Activated naive CD8-positive, alpha-beta T cell (primary cell): ENCODE measurements around the gene FMO4.
"Not testable (repeated sequence)": the region's sequence is repeated elsewhere in the genome, so short reads cannot be mapped to it uniquely, and the experiment has no call there.

ENCODE experiments used
- H3K27ac Mint-ChIP-seq: one replicate; pipeline ENCODE4 v1.8.0; 2021; ENCODE audit warnings: mixed read lengths
- H3K27me3 Mint-ChIP-seq: one replicate; pipeline ENCODE4 v1.8.0; 2021; ENCODE audit warnings: mixed read lengths
- H3K36me3 Mint-ChIP-seq: one replicate; pipeline ENCODE4 v1.8.0; 2021; ENCODE audit warnings: mixed read lengths
- H3K4me1 Mint-ChIP-seq: one replicate; pipeline ENCODE4 v1.8.0; 2021; ENCODE audit warnings: low read depth, mixed read lengths
- H3K4me3 Mint-ChIP-seq: one replicate; pipeline ENCODE4 v1.8.0; 2021; ENCODE audit warnings: mild to moderate bottlenecking, mixed read lengths
- H3K9me3 Mint-ChIP-seq: one replicate; pipeline ENCODE4 v1.8.0; 2021; ENCODE audit warnings: low read depth, mixed read lengths

FMO4 gene

DNA sequence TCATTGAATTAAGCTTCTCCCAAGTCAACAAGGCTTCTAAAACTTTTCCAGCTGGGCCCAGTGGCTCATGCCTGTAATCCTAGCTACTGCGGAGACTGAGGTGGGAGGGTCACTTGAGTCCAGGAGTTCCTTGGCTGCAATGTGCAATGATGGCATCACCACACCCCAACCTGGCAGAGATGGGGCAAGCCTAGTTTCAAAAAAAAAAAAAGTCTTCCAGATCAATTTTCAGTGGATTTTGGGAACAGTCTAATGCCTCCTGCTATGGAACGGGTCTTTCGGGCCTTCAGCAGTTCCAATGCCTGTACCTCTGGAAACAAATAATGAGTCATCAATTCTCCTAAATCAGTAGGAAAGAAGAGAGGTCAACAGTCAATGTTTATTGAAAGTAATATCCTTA lies 38.0 kb downstream of the FMO4 start:
- H3K36me3 Mint-ChIP-seq: peaks cover 2% of the 10 kb centered on the region
- H3K9me3 Mint-ChIP-seq: peaks cover 12% of the 10 kb centered on the region
- no peaks in the 10 kb centered on the region for H3K4me1 Mint-ChIP-seq
- H3K27me3 Mint-ChIP-seq: peaks cover 6% of the 10 kb centered on the region
- no peak overlapping the region for H3K4me3 Mint-ChIP-seq
- H3K27ac Mint-ChIP-seq: no peak overlapping the region

- no peaks in the 10 kb centered on the region for H3K36me3 Mint-ChIP-seq
- H3K4me1 Mint-ChIP-seq: no peaks in the 10 kb centered on the region
- H3K27me3 Mint-ChIP-seq: peaks cover 6% of the 10 kb centered on the region
- peaks cover 12% of the 10 kb centered on the region for H3K9me3 Mint-ChIP-seq
- no peak overlapping the region for H3K27ac Mint-ChIP-seq
- H3K4me3 Mint-ChIP-seq: no peak overlapping the region
These were observed 38.6 kb downstream of the FMO4 start for GRCh38 chr1:171352554-171352953.

GRCh38 chr1:171355727-171356126 lies 41.7 kb downstream of the FMO4 start:
- H3K27me3 Mint-ChIP-seq: peaks cover 3% of the 10 kb centered on the region
- H3K9me3 Mint-ChIP-seq: peaks cover 2% of the 10 kb centered on the region
- no peaks in the 10 kb centered on the region for H3K4me1 Mint-ChIP-seq
- no peak overlapping the region for H3K27ac Mint-ChIP-seq
- no peak overlapping the region for H3K4me3 Mint-ChIP-seq
- H3K36me3 Mint-ChIP-seq: no peaks in the 10 kb centered on the region

DNA sequence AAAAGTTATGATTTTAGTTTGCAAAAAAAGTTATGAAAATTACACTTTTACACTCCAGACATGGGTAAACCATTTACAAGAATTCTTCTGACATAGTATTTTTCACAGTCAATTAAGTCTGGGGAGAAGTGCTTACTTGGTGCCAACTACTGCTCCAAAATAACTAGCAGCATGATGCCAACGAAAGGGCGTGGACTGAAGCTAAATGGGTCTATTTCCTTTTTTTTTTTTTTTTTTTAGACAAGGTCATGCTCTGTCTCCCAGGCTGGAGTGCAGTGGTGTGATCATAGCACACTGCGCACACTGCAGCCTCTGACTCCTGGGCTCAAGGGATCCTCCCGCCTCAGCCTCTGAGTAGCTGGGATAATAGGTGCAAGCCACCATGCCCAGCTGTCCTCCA lies 43.2 kb downstream of the FMO4 start:
- no peak overlapping the region for H3K4me3 Mint-ChIP-seq
- no peaks in the 10 kb centered on the region for H3K36me3 Mint-ChIP-seq
- H3K4me1 Mint-ChIP-seq: no peaks in the 10 kb centered on the region
- H3K27ac Mint-ChIP-seq: no peak overlapping the region
- H3K27me3 Mint-ChIP-seq: peaks cover 10% of the 10 kb centered on the region
- peaks cover 14% of the 10 kb centered on the region for H3K9me3 Mint-ChIP-seq

DNA sequence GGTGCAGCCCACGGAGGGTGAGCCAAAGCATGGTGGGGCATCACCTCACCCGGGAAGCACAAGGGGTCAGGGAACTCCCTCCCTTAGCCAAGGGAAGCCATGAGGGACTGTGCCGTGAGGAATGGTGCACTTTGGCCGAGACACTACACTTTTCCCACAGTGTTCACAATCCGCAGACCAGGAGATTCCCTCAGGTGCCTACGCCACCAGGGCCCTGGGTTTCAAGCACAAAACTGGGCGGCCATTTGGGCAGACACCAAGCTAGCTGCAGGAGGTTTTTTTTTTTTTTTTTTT lies 45.3 kb downstream of the FMO4 start:
- Mint-ChIP-seq H3K9me3 (peaks cover 22% of the 10 kb centered on the region), H3K27me3 (peaks cover 10% of the 10 kb centered on the region)
- H3K36me3 Mint-ChIP-seq, H3K4me1 Mint-ChIP-seq, H3K4me3 Mint-ChIP-seq, H3K27ac Mint-ChIP-seq: not testable (repeated sequence)

DNA sequence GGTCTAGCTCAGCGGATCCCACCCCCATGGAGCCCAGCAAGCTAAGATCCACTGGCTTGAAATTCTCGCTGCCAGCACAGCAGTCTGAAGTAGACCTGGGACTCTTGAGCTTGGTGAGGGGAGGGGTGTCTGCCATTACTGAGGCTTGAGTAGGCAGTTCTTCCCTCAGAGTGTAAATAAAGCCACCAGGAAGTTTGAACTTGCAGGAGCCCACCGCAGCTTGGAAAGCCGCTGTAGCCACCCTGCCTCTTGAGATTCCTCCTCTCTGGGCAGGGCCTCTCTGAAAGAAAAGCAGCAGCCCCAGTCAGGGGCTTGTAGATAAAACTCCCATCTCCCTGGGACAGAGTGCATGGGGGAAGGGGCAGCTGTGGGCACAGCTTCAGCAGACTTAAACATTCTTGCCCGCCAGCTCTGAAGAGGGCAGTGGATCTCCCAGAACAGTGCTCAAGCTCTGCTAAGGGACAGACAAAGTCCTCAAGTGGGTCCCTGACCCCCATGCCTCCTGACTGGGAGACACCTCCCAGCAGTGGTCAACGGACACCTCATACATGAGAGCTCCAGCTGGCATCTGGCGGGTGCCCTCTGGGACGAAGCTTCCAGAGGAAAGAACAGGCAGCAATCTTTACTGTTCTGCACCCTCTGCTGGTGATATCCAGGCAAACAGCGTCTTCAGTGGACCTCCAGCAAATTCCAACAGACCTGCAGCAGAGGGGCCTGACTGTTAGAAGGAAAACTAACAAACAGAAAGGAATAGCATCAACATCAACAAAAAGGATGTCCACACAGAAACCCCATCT lies 45.9 kb downstream of the FMO4 start:
- not testable (repeated sequence) for H3K4me3 Mint-ChIP-seq, H3K36me3 Mint-ChIP-seq, H3K27me3 Mint-ChIP-seq, H3K4me1 Mint-ChIP-seq, H3K27ac Mint-ChIP-seq
- H3K9me3 Mint-ChIP-seq: peaks cover 22% of the 10 kb centered on the region

DNA sequence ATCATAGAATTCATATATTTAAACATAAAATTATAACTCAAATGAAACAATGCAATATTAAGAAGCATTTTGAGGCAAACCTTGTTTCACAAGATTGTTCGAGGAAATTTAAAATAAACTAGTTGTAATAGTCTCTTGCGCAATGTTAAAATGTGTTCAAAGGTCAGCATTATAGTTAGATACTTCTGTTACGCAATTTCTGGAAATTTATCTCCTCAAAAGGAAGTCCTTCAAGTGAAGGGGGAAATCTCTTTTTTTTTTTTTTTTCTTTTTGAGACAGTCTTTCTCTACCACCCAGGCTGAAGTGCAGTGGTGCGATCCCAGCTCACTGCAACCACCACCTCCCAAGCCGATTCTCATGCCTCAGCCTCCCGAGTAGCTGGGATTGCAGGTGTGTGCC lies 52.1 kb downstream of the FMO4 start:
- Mint-ChIP-seq H3K9me3 (peaks cover 16% of the 10 kb centered on the region), H3K4me1 (no peaks in the 10 kb centered on the region), H3K27me3 (peaks cover 9% of the 10 kb centered on the region), H3K4me3 (no peak overlapping the region), H3K36me3 (no peaks in the 10 kb centered on the region), H3K27ac (no peak overlapping the region)

GRCh38 chr1:171366816-171367215 lies 52.8 kb downstream of the FMO4 start:
- no peak overlapping the region for H3K4me3 Mint-ChIP-seq
- H3K4me1 Mint-ChIP-seq: no peaks in the 10 kb centered on the region
- peaks cover 3% of the 10 kb centered on the region for H3K27me3 Mint-ChIP-seq
- H3K9me3 Mint-ChIP-seq: peaks cover 11% of the 10 kb centered on the region
- H3K36me3 Mint-ChIP-seq: no peaks in the 10 kb centered on the region
- no peak overlapping the region for H3K27ac Mint-ChIP-seq

- H3K4me3 Mint-ChIP-seq: no peak overlapping the region
- peaks cover 5% of the 10 kb centered on the region for H3K9me3 Mint-ChIP-seq
- H3K4me1 Mint-ChIP-seq: no peaks in the 10 kb centered on the region
- no peak overlapping the region for H3K27ac Mint-ChIP-seq
- peaks cover 3% of the 10 kb centered on the region for H3K27me3 Mint-ChIP-seq
- no peaks in the 10 kb centered on the region for H3K36me3 Mint-ChIP-seq
These were observed 53.5 kb downstream of the FMO4 start for GRCh38 chr1:171367436-171367835.

GRCh38 chr1:171372418-171373084 lies 58.6 kb downstream of the FMO4 start:
- no peaks in the 10 kb centered on the region for H3K9me3 Mint-ChIP-seq
- no peaks in the 10 kb centered on the region for H3K36me3 Mint-ChIP-seq
- peaks cover 1% of the 10 kb centered on the region for H3K27me3 Mint-ChIP-seq
- H3K4me1 Mint-ChIP-seq: no peaks in the 10 kb centered on the region
- H3K27ac Mint-ChIP-seq: no peak overlapping the region
- no peak overlapping the region for H3K4me3 Mint-ChIP-seq

DNA sequence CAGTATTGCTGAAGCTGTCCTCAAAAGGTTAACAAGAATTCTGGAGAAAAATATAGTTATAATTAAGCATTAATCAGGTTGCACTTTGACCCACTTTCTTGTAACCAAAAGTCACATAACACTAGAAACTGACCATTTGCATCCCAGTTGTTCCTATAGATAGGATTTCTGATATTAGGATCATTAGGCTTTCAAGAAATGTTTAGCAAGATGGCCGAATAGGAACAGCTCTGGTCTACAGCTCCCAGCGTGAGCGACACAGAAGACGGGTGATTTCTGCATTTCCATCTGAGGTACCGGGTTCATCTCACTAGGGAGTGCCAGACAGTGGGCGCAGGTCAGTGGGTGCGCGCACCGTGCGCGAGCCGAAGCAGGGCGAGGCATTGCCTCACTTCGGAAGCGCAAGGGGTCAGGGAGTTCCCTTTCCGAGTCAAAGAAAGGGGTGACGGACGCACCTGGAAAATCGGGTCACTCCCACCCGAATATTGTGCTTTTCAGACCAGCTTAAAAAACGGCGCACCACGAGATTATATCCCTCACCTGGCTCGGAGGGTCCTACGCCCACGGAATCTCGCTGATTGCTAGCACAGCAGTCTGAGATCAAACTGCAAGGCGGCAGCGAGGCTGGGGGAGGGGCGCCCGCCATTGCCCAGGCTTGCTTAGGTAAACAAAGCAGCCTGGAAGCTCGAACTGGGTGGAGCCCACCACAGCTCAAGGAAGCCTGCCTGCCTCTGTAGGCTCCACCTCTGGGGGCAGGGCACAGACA lies 59.6 kb downstream of the FMO4 start:
- H3K4me1 Mint-ChIP-seq, H3K27me3 Mint-ChIP-seq, H3K36me3 Mint-ChIP-seq, H3K27ac Mint-ChIP-seq, H3K4me3 Mint-ChIP-seq, H3K9me3 Mint-ChIP-seq: not testable (repeated sequence)

DNA sequence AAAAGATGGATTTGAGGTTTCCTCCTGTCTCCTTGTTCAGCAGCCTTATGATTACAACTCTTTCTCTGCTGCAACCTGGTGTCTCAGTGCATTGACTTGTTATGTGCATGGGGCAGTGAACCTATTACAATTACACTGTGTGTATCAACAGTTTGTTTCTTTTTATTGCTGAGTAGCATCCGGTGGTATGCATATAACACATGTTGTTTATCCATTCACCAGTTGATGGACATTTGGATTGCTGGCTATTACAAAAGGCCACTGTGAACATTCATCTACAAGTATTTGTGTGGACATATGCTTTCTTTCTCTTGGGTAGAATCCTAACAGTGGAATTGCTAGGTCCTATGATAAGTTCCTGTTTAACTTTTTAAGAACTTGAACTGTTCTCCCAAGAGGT lies 65.9 kb downstream of the FMO4 start:
- Mint-ChIP-seq H3K27me3 (peaks cover 4% of the 10 kb centered on the region), H3K27ac (no peak overlapping the region), H3K9me3 (peaks cover 3% of the 10 kb centered on the region), H3K4me1 (no peaks in the 10 kb centered on the region), H3K4me3 (no peak overlapping the region), H3K36me3 (no peaks in the 10 kb centered on the region)

GRCh38 chr1:171381866-171382210 lies 67.9 kb downstream of the FMO4 start:
- no peaks in the 10 kb centered on the region for H3K4me1 Mint-ChIP-seq
- H3K27me3 Mint-ChIP-seq: peaks cover 6% of the 10 kb centered on the region
- no peak overlapping the region for H3K4me3 Mint-ChIP-seq
- no peaks in the 10 kb centered on the region for H3K36me3 Mint-ChIP-seq
- H3K9me3 Mint-ChIP-seq: peaks cover 3% of the 10 kb centered on the region
- no peak overlapping the region for H3K27ac Mint-ChIP-seq

DNA sequence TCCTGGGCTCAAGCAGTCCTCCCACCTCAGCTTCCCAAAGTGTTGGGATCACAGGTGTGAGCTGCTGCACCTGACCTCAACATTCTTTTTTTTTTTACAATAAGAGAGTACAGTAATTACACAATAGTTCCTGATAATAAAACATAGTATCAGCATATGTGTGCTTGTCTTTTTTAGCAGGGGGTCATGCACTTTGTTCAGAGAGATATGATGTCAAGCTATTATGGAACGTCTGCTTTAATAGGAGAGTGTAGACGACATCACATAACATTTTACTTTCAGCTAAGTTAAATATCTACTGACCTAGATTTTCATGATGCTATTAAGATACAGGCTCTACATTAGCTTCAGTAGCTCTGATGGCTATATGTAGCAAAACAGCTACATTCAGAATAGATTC lies 70.5 kb downstream of the FMO4 start:
- no peaks in the 10 kb centered on the region for H3K36me3 Mint-ChIP-seq
- H3K4me3 Mint-ChIP-seq: no peak overlapping the region
- H3K27ac Mint-ChIP-seq: no peak overlapping the region
- no peaks in the 10 kb centered on the region for H3K4me1 Mint-ChIP-seq
- peaks cover 3% of the 10 kb centered on the region for H3K9me3 Mint-ChIP-seq
- H3K27me3 Mint-ChIP-seq: peaks cover 6% of the 10 kb centered on the region

- Mint-ChIP-seq H3K9me3 (no peaks in the 10 kb centered on the region), H3K27ac (no peak overlapping the region), H3K27me3 (peaks cover 7% of the 10 kb centered on the region), H3K36me3 (no peaks in the 10 kb centered on the region), H3K4me3 (no peak overlapping the region), H3K4me1 (no peaks in the 10 kb centered on the region)
These were observed 75.2 kb downstream of the FMO4 start for GRCh38 chr1:171389171-171389570.
